B cell (primary cell): ENCODE results near the gene NES.

Experiments used
- CTCF ChIP-seq: fragments of 200-600 bp; IDR thresholded peaks from one replicate; pipeline ENCODE4 v1.8.0; 2022; ENCODE audit warnings: antibody characterized with exemption, mild to moderate bottlenecking
- EZH2 ChIP-seq: IDR thresholded peaks from 2 replicates; pipeline ENCODE4 v1.6.1; 2012; ENCODE audit warnings: borderline replicate concordance, low read depth, mild to moderate bottlenecking, moderate library complexity, low read length; ENCODE audit not compliant: insufficient read depth, poor library complexity, severe bottlenecking

GRCh38 chr1:156689035-156689952 is 12.1 kb upstream of the NES start:
- TF ChIP-seq CTCF (peak; percentile 95), EZH2 (no peak)
